DMS53 treated with DMSO at 0.1 percent for 48 hours (cell line): Measurements from ENCODE around the gene MYLK3.

Experiments
- DNase-seq: peaks from one replicate; lab custom pipeline; 2025; ENCODE audit not compliant: unreplicated experiment; lab: John Stamatoyannopoulos, UW

MYLK3 gene

GRCh38 chr16:46759309-46759708, 11.2 kb upstream of the MYLK3 start:
- DNase-seq, result no peak

GRCh38 chr16:46757339-46758050, 9.4 kb upstream of the MYLK3 start:
- no peak for DNase-seq

- DNase-seq, result no peak
Observed at GRCh38 chr16:46756772-46757171, 8.6 kb upstream of the MYLK3 start.

GRCh38 chr16:46753015-46753414, 4.9 kb upstream of the MYLK3 start:
- no peak for DNase-seq

- no peak for DNase-seq
Observed at GRCh38 chr16:46751381-46751780, 3.2 kb upstream of the MYLK3 start.

- DNase-seq, result no peak
Observed at GRCh38 chr16:46748775-46749705, 896 bp upstream of the MYLK3 start.

- no peak for DNase-seq
Observed at GRCh38 chr16:46746821-46747776, 1.0 kb downstream of the MYLK3 start.

- no peak for DNase-seq
Observed at GRCh38 chr16:46745617-46746016, 2.5 kb downstream of the MYLK3 start.

GRCh38 chr16:46743232-46743719, 4.9 kb downstream of the MYLK3 start:
- no peak for DNase-seq

GRCh38 chr16:46739934-46740333, 8.2 kb downstream of the MYLK3 start:
- DNase-seq, result no peak

GRCh38 chr16:46737621-46738214, 10.4 kb downstream of the MYLK3 start:
- no peak for DNase-seq

GRCh38 chr16:46736695-46737094, 11.4 kb downstream of the MYLK3 start:
- no peak for DNase-seq

- DNase-seq, result no peak
Observed at GRCh38 chr16:46733319-46733830, 14.8 kb downstream of the MYLK3 start.

GRCh38 chr16:46732561-46732960, 15.6 kb downstream of the MYLK3 start:
- DNase-seq, result no peak

GRCh38 chr16:46731691-46732555, 16.2 kb downstream of the MYLK3 start:
- DNase-seq, result no peak

- DNase-seq, result no peak
Observed at GRCh38 chr16:46730801-46731690, 17.1 kb downstream of the MYLK3 start.

- no peak for DNase-seq
Observed at GRCh38 chr16:46730126-46730525, 18.0 kb downstream of the MYLK3 start.

- no peak for DNase-seq
Observed at GRCh38 chr16:46729326-46729995, 18.7 kb downstream of the MYLK3 start.
